Cerebellar nuclear complex (tissue), 1 donor: ENCODE data around the gene VPREB1.
"Not testable (repeated sequence)": the region's sequence is repeated elsewhere in the genome, so short reads cannot be mapped to it uniquely, and the experiment has no call there.

Experiments
- DNase-seq, 2 experiments: peaks; one replicate each; lab custom pipeline; 2025; lab: John Stamatoyannopoulos, UW

Gene VPREB1

DNA sequence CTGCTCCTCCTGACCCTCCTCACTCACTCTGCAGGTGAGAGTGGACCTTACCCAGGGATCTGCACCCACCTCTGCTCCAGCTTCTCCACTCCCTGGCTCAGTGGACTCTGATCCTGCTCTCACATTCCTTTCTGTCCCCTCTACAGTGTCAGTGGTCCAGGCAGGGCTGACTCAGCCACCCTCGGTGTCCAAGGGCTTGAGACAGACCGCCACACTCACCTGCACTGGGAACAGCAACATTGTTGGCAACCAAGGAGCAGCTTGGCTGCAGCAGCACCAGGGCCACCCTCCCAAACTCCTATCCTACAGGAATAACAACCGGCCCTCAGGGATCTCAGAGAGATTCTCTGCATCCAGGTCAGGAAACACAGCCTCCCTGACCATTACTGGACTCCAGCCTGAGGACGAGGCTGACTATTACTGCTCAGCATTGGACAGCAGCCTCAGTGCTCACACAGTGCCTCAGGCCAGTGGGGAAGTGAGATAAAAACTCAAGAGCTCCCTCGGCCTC is 29.7 kb upstream of the VPREB1 start:
- DNase-seq = no peak

GRCh38 chr22:22215659-22216449 is 28.7 kb upstream of the VPREB1 start:
- no peak for DNase-seq

DNA sequence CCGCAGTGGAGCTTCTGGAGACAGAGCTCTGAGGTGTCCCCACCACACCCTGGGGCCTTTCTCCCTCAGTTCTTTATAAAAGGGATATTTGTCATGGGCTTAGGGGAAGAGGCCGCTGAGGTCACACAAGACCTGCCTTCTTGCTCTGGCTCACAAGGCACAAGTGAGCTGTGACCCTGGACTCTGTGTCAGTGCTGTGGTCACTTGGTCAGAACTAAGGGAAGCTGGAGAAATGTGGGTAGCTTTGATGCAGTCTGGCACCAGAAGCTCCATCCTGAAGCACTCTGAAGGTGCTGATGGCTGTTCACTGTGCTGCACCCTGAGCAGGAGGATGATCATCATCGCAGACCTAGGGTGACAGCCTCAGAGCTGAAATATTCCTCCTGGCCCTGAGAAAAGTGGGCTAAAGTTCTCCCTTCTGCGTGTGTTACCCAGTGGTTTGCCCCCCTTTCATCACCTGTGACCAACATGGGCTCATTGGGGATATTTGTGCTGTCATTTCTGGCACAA is 28.1 kb upstream of the VPREB1 start:
- no peak for DNase-seq

GRCh38 chr22:22218302-22218701 is 26.3 kb upstream of the VPREB1 start:
- DNase-seq = no peak

GRCh38 chr22:22219140-22219996 is 25.2 kb upstream of the VPREB1 start:
- DNase-seq = no peak

GRCh38 chr22:22221043-22221442 is 23.5 kb upstream of the VPREB1 start:
- DNase-seq = not testable (repeated sequence)

GRCh38 chr22:22226448-22227187 is 18.0 kb upstream of the VPREB1 start:
- DNase-seq = no peak

- DNase-seq = no peak
Observed at GRCh38 chr22:22228421-22228820, 16.2 kb upstream of the VPREB1 start.

- DNase-seq = no peak
Observed at GRCh38 chr22:22228921-22229320, 15.7 kb upstream of the VPREB1 start.

DNA sequence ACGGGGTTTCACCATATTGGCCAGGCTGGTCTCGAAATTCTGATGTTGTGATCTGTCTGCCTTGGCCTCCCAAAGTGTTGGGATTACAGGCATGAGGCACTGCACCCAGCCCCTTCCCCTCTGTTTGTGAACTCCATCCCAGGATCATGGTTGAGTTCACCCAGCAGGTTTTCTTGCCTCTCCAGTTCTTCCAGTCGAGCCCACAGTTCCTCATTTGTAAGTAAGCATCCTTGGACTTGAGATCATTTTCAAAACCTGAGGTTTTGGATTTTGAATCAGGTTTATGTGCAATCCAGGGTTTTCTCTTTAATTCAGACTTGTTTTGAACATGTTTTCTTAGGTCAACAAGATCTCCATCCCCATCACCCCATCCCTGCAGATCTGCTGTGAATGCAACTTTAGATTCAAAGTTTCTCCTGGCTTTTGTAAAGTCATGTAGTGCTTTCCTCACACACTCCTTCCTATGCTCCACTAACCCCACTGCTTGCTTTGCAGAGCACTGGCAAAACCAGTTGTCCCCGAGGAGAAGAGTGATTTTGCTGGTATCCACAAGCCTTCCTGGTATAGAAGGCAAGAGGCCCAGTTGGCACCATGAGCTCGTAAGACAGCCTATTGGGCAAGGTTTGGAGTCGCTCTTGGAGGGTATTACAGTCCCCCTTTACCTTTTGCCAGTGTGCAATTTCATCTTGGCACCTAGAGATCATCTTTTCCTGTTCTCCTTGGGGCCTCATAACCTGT is 14.7 kb upstream of the VPREB1 start:
- no peak for DNase-seq

DNA sequence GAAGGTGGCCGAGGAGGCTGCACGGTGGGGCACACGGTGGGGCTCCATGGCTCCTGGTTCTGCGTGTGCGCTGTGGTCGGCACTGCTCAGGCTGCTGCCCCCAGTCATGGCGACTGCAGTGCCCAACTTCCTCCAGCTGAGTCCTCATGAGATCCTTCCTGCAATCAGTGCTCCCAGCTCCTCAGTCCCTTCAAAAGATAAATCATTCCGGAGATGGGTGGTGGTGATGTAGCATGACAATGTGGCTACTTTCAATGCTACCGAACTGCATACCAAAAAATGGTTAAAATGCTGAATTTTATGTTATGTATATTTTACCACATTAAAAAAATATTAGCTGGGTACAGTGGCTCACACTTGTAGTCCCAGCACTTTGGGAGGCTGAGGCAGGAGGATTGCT is 14.1 kb upstream of the VPREB1 start:
- no peak for DNase-seq

DNA sequence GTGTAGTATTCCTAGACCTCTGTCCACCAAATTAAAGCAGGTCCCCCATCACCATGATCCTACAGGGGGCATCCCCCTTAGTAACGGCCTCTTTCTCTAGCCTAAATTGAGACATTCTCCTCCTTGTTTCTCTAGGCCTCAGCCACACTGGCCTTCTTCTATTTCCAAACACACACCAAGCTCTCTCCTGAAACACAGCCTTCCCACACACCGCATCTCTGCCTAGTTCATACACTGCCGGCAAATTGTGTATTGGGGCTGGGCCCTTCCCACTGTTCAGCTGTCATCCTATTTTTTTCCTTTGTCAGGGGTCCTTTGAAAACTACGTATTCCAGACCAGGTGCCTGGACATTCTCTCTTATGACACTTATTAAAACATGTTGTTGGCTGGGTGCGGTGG is 11.5 kb upstream of the VPREB1 start:
- no peak for DNase-seq

- DNase-seq = no peak
Observed at GRCh38 chr22:22235558-22235957, 9.0 kb upstream of the VPREB1 start.

DNA sequence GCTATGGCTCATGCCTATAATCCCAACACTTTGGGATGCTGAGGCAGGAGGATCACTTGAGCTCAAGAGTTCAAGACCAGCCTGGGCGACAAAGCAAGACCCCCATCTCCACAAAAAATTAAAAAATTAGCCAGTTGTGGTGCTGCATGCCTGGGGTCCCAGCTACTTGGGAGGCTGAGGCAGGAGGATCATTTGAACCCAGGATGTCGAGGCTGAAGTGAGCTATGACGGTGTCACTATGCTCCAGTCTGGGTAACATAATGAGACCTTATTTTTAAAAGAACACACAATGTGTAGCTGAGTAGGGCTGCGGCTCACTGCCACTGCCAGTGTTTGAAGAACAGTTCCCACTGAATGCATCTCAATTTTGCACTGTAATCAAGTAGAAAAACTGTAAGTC is 7.1 kb upstream of the VPREB1 start:
- no peak for DNase-seq

DNA sequence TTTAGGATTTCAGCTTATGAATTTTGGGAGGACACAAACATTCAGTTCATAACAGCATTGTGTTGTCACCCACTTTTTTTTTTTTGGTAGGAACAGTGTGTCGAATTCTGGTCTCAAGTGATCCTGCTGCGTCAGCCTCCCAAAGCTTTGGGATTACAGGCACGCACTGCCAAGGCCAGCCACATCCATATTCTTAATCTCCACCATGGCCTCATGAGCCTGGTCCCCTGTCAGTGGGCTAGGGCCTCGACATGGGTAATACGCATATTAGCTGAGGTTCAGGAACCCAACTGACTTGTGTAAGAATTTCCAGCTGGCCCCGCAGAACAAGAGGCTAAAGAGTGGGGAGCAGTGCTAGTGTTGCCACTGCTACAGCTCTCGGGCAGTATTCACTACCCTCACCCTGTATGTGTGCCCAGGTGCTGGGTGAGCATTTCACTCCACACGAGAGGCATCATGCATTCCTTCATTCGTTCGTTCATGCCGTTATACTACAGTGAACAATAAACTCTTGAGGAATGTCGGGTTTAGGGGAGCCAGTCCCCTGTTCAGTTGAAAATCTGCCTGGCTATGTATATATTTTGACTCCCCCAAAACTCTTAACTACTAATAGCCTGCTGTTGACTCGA is 5.2 kb upstream of the VPREB1 start:
- DNase-seq = no peak

DNA sequence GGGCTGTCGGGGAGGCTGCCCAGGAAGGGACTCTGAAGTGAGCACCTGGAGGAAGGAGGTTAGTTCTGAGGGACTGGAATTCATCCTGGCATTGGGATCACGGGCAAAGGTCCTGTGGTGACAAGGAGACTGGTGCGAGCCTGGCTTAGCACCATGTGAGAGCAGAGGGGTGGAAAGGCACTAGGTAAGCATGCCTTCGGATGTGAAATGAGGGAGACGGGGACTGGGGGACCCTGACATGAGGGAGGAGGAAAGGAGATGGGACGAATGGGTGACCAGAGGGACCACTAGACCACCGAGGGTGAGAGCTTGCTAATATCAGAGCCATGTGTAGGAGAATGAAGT is 3.1 kb upstream of the VPREB1 start:
- DNase-seq = no peak

GRCh38 chr22:22242488-22242887 is 2.1 kb upstream of the VPREB1 start:
- DNase-seq = no peak

DNA sequence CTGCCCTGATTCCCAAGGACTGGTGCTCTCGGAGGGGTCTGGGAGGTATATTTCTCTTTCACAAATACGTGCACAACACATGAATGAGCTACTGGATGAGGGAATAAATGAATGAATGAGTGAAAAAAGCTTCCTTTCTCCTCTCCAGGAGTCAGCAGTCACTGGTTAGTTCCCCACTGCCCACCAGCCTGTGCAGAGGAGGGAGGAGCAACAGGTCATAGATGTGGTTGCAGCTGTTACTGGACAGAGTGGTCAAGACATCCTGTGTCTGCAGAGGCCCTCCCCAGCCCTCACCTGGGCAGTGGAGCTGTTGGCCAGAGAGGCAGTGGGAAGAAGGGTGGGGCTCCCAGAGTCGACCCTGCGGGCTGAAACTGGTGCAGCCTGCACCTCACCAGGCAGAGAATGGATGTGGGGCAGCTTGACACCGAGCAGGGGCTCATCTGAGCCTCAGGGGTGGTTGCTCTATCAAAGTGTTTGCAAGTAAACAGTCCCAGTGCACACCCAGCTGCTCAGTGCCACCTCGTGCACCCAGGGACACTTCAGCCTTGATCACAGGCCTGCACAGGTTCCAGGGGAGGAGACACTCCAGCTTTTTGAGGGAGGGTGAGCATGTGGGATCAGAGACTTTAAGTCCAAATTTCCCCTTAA is 1.4 kb upstream of the VPREB1 start:
- no peak for DNase-seq

DNA sequence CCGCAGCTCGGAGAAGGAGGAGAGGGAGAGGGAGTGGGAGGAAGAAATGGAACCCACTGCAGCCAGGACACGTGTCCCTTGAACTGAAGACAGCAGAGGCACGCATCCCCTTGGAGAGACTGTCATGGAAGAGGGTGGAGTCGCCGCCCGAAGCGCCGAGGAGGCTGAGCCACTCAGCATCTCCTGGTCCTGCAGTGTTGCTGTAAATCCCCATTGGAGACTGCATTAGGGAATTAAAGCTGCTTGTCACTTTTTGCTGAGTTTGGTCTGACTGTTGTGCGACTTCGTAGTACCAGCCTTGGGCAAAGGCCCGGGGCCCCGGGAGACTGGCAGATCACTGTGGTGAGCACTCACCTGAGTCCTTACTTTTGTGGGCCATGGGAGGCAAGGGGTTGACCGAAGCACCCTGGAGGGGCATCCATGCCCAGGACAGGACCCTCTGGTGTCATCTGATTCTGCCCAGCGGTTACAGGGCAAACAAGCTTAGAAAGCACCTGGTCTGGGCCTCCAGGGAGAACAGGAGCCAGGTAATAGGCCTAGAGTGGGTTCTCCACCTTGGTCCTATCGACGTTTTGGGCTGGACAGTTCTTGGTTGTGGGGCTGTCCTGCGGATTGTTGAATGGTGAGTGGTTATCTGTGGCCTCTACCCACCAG is 797 bp downstream of the VPREB1 start:
- no peak for DNase-seq

- DNase-seq = no peak
Observed at GRCh38 chr22:22245935-22246525, 1.4 kb downstream of the VPREB1 start.
